Hippocampal formation (tissue), 2 donors: ENCODE measurements around the gene EPB41L4B.

ENCODE experiments used
- DNase-seq, 2 donors: peaks; one replicate each; lab custom pipeline; 2025; lab: John Stamatoyannopoulos, UW

EPB41L4B gene

DNA sequence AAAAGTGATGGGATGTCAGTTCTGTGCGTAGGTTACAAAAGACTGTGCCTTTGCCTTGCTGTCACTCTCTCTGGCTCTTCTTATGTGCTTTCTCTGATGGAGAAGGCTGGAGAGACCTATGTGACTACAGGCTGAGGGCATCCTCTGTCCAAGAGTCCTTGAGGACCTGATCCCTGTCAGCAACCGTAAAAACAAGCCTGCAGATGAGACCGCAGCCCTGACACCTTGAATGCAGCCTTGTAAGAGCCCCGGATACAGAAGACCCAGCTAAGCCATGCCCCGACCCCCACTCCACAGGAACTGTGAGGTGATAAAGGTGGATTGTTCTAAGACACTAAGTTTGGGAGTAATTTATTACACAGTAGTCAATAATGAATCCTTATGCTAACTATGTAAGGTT is 121.2 kb downstream of the EPB41L4B start:
- no peak for DNase-seq

- DNase-seq: no peak
These were observed 122.0 kb downstream of the EPB41L4B start for GRCh38 chr9:109198736-109199382.

DNA sequence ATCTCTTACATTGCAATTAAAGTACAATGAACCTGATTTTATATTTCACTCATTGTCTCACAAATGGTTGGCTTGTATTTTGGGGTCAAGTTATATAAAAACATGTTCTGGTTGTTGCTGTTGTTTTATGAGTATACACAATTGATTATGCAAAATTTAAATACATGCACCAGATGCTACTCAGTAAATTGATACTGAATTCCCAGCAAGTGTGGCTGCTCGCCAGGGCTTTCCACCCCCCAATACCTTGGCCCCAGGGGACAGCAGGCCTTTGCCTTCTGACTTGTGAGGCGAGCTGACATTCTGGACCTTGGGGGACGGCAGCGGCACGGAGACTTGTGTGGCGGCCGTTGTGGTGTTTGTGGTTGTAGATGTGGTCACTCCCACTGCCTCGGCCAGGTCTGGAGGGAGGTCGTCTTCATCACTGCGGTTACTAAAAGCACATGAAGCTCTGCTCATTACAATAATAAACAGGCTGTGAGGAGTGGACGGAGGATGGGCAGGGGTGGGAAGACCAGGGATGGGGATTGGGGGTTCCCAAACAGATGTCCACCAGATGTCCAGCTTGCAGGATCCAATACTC is 126.8 kb downstream of the EPB41L4B start:
- no peak for DNase-seq

DNA sequence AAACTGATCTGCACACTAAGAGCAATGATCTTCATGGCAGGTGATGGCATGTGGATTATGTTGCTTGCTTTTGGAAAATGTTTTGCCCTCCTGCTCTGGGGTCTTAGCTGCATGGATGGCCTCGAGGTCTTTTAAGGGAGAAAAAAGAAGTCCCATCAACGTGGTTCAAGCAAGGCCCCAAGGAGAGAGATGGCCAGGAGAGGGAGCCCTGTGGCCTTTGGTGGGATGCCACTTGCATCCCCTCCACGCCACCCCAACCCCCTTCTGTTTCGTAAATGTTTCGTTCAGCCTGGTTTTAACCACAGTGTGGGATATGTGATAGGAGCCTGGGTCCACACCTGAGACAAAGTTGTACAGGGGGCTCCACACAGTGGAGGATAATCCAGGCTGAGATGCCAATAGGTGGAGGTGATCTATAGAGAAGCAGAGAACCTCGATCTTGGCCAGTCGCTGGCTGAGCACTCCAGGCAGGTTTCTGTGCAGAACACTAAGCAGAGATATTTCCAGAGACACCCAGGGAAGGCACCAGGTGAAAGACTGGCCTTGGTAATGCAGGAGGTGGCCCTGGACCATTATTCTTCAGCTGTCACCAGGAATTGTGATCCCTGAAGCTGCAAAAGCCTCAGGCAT is 128.0 kb downstream of the EPB41L4B start:
- no peak for DNase-seq

DNA sequence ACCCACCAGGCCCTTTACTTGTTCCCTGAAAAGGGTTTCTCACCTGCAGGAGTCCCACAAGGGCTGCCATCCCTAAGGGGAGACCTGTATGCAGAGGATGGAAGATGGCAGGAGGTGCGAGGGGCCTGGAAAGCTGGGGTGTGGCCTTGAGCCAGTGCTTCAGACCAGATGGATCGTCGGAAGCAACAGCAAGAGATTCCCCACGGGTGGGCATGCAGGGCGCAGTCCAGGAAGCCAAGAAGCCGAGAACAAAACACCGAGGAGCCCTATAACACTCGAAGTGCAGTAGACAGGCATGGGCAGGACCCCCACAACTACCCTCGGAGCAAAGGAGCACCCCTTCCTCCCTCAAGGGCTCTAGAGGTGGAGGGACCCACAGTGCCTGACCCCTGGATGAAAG is 129.1 kb downstream of the EPB41L4B start:
- DNase-seq: no peak

DNA sequence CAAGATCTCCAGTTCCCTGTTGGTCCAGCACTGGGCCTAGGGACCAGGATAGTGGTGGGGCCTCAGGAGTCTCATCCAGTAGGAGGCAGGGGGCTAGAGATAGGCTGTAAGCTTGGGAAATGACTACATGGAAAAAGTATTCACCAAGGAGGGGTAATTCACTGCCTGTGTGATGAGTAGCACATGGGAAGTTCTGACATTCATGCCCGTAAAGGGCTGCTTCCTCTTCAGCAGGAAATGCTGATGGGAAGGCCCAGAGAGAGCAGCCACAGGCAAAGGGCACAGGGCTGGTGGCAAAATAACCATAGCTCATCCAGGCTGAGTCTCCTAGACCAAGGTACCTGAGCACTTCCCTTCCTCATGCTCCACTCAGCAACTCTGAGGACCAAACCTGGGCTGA is 130.7 kb downstream of the EPB41L4B start:
- no peak for DNase-seq

GRCh38 chr9:109186857-109187520 is 133.9 kb downstream of the EPB41L4B start:
- no peak for DNase-seq

GRCh38 chr9:109182940-109183798 is 137.7 kb downstream of the EPB41L4B start:
- DNase-seq: no peak

DNA sequence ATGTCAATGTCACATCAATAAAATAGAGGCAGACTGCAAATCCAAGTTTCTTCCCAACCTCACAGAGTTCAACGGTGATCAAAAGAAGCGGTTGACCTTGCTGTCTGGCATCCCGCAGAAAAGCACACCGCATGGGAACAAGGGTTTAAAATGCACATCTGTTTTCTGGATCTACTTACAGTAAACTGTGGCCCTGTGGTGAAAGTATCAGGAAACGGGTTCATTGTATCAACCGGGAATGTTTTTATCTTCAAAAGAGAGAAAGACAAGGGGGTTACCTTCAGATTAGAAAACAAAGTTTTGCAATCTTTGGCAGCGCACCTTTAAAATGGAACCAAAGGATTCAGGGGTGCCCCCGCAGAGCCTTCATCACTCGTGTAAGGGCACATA is 138.3 kb downstream of the EPB41L4B start:
- DNase-seq: no peak

DNA sequence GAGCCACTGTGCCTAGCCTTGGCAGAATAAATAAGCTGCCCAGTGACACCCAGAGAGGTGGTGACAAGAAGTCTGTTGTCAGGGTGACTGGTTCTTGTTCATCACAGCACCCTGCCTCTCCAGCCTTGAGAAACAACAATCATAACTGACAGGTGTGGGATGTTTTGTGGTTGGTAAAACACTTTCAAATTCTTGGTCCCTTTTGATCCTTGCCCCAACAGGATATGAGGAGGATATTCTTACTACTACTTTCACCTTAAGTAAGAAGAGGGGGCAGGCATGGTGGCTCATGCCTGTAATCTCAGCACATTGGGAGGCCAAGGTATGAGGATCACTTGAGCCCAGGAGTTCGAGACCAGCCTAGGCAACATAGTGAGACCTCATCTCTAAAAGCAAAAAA is 139.6 kb downstream of the EPB41L4B start:
- DNase-seq: no peak

DNA sequence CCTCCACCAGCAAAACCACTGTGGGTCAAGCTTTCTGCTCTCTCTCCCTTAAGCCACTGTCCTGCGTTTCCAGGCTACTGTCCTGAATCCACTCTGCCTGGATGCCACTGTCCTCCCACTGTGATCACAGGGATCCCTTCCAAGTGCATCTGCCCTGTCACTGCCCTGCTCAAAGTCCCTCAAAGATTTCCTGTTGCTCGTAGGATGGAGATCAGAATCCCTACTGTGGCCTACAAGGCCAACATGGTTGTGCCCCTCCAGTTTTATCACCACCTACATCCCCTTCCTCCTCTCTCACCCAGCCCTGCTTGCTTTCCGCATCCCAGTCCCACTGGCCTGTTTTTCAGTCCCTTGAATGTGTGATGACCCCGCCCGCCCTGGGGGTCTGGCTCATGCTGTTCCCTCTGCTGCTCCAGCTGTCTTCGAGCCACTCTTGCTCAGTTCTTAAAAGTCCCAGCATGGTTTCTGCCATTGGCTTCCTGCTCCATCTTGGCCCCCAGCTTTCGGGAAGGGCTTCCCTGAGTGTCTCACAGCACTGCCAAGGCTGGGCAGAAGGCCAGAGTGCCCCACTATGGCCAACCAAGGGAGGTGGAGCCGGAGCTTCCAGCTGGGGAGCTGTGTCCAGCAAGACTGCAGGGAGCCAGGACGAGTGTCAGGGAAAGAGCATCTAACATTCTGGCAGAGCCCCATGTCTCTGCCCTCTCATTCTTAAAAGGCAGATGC is 140.9 kb downstream of the EPB41L4B start:
- DNase-seq: peak; percentile 5 to 37

GRCh38 chr9:109176963-109177362 is 143.9 kb downstream of the EPB41L4B start:
- no peak for DNase-seq

DNA sequence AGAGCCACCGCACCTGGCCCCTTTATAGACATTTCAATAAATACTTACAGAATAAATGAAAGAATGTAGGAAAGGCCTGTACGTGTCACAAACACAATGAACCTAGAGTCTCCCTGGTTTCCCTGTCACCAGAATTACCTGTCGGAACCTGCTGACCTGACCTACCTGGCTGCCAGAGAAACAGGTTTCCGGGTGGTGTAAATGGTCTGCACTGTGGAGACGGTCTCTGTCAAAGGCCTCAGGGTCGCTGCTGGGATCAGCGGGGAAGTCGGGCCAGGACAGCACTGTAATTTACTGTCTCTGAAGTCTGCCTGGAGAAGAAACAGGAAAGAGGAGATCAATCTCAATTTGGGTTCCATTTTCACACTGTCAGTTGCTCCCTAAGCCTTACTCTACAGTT is 144.5 kb downstream of the EPB41L4B start:
- DNase-seq: no peak

- DNase-seq: no peak
These were observed 147.9 kb downstream of the EPB41L4B start for GRCh38 chr9:109172935-109173334.

GRCh38 chr9:109171926-109172325 is 148.9 kb downstream of the EPB41L4B start:
- no peak for DNase-seq

GRCh38 chr9:109168170-109168569 is 152.7 kb downstream of the EPB41L4B start:
- DNase-seq: no peak

GRCh38 chr9:109167716-109168115 is 153.1 kb downstream of the EPB41L4B start:
- DNase-seq: no peak

GRCh38 chr9:109166771-109167601 is 153.9 kb downstream of the EPB41L4B start, which contains the start of gene FRRS1L:
Gene FRRS1L (minus strand): TSS chr9:109167249. CDS start chr9:109167138, 111 bp downstream.
- DNase-seq: peak; percentile 7 to 30

DNA sequence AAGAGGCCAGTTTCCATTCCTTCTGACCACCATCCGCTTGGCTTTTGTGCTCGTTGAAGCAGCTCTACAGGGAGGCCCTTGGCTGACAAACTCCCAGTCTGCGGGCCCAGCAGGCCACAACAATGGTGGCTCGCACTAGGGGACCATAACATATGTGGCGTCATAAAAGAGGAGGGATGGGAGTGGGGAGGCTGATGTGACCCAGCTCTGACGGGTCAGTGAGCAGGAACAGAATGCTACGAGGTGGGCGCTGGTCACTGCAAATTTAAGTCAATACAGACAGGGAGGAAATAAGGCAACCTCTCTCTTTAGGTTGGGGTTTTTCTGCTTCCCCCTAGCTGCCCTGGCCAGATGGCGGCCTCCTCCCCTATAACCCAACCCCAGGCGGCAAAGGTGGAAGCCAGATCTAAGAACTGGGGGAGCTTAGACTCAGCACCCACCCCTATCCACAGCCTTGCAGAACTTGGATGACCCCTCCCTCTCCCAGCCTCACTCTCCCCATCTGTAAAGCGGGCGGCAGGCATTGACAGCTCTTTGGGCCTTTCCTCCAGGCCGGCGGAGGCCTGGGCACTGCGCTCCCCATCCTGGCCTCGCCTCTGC is 154.6 kb downstream of the EPB41L4B start:
- no peak for DNase-seq

DNA sequence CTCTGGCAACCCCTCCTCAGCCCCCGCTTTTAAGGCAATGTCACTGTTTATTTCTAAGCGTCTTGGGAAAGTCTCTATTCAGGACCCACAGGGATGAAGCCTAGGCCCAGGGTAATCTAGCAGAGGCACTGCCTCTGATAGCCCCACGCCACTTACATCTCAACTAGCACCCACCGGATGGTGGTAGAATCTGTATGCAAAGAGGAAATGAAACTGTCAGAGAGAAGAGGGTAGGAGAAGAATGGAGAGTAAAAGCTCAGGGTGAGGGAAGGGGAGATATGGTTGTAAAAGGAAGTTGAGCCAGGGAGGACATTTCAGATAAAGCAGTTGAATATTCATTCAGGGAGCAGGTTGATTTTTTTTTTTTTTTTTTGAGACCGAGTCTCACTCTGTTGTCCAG is 156.8 kb downstream of the EPB41L4B start:
- DNase-seq: no peak
